Left kidney (tissue), 2 donors: Measurements from ENCODE around the gene EID2. TPM values are rescaled to one million over a fixed set of nuclear protein-coding genes. Genes with fewer than 3 reads are reported as not detected.

Source experiments
- DNase-seq: peaks from one replicate; pipeline ENCODE4 v3.0.0-alpha.2; 2013
- polyA plus RNA-seq: library from polyadenylated mRNA; unstranded; fragments of 120-200 nt; gene quantifications from one replicate; pipeline ENCODE4 v1.2.1, GENCODE V29; 2013; ENCODE audit not compliant: insufficient read length

Gene EID2
- polyA plus RNA-seq, 1 donor, result 21.3 TPM

GRCh38 chr19:39542206-39542605 lies 2.2 kb upstream of the EID2 start:
- DNase-seq, result no peak

- DNase-seq, result no peak
Observed at GRCh38 chr19:39540333-39540673, 342 bp upstream of the EID2 start.

GRCh38 chr19:39539165-39539517 lies 820 bp downstream of the EID2 start:
- DNase-seq, result no peak

DNA sequence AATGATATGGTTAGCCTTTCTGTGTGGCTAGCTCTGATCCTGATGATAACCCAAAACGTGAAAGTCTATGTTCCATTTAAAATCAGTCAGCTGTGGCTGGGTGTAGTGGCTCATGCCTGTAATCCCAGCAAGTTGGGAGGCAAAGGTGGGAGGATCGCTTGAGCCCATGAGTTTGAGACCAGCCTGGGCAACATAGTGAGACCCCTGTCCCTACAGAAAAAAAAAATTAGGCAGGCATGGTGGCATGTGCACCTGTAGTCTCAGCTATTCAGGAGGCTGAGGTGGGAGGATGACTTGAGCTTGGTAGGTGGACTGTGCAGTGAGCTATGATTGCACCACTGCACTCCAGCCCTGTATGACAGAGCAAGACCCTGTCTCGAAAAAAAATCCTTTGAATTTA lies 6.2 kb downstream of the EID2 start:
- no peak for DNase-seq

DNA sequence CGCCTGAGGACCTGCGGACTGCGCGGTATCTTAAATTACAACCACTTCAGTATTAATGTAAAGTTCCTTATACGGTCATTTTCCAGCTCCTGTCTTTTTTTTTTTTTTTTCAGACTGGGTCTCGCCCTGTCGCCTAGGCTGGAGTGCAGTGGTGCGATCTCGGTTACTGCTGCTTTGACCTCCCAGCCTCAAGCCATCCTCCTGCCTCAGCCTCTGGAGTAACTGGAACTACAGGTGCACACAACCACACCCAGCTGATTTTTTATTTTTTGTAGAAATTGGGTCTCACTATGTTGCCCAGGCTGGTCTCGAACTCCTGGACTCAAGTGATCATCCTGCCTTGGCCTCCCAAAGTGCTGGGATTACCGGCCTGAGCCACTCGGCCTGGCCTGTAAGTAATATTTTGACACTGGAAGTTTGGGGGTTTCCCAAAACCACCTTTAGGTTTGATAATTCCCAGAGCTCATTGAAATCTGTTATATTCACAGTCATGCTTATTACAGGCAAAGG lies 6.9 kb downstream of the EID2 start:
- no peak for DNase-seq

DNA sequence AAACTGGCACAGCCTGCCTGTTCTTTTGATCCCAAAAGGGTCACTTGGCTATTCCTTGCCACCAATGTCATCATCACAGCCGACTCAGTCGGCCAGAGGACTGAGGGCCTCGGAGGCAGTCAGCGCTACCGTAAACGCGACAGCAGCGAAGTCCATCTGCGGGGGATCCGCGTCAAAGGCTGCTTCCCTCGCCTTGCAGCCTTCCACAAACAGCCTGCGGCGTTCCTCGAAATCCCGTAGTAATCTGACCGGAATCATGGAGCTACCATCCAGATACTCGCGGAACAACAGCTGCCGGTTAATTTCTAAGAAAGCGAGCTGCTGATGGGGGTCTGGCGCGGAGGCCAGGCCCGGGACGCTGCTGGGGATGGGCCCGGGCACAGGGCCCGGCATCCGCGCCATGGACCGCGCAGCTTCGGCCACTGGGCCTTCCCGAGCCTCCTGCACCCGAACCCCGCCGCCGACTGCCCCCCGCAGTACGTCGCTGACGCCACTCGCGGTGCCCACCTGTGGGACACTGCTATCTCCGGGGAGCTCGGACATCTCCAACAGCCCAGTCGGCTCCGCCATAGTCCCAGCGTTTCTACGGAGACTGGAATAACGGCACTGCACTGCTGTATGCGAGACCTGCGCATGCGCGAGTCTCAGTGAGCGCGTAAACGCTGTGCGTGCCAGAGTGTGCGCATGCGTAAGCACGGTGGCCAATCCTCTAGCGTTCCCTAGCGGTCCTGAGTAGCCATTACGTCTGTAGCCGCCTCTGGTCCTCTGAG lies 7.5 kb downstream of the EID2 start, which contains the start of gene EID2B:
Gene EID2B (minus strand): TSS at position 620 of the 770 bp plus-strand sequence. CDS start 50 bp downstream, at position 570.
- DNase-seq, result peak; percentile 96

- no peak for DNase-seq
Observed at GRCh38 chr19:39531834-39532232, 8.1 kb downstream of the EID2 start.

DNA sequence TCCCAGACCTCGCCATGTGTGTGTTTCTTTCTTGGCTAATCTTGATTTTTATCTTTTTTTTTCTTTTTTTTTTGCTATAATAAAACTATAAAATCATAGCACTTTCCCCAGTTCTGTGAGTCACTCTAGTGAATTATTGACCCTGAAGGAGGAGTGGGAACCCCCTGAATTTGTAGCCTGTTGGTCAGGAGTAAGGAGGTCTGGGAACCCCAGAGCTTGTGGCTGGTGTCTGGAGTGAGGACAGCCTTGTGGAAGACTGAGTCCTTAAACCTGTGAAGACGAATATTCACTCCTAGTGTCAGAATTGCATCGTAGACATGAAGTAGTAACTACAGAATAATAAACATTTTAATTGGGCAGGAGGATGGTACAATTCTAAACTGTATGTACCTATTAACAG lies 14.8 kb downstream of the EID2 start:
- DNase-seq, result no peak

- DNase-seq, result no peak
Observed at GRCh38 chr19:39524495-39524894, 15.5 kb downstream of the EID2 start.

DNA sequence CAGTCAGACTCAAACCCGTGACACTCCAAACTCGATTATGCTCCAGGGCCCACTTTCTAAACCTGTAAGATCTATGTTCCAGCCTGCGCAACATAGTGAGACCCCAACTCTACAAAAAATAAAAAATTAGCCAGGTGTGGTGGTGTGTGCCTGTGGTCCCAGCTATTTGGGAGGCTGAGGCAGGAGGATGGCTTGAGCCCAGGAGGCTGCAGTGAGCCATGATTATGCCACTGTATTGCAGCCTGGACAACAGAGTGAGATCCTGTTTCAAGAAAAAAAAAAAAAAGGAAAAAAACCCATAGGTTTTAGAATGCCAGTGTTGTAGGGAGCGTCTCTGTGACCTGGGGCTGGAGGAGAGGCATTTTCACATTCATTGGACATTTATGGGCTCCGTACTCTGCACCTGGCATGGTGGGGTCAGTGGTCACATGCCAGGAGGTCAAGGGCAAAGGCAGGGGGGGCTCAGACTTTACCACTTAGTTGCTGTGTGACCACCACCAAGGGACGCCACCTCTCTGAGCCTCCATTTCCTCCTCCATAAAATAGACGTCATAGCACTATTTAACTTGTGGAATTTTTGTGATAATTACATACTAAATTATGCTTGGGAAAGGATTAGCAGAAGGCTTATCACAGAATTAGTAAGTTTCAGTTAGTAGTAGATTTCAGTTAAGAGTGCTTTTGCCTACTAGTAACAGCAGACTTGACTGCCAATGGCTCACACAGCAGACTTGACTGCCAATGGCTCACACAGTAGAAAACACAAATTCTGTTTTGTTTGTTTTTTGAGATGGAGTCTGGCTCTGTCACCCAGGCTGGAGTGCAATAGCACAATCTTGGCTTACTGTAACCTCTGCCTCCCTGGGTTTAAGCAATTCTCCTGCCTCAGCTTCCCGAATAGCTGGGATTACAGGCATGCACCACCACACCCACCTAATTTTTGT lies 19.1 kb downstream of the EID2 start:
- DNase-seq, result no peak

GRCh38 chr19:39518975-39519374 lies 21.0 kb downstream of the EID2 start:
- no peak for DNase-seq

- no peak for DNase-seq
Observed at GRCh38 chr19:39518458-39518857, 21.5 kb downstream of the EID2 start.

DNA sequence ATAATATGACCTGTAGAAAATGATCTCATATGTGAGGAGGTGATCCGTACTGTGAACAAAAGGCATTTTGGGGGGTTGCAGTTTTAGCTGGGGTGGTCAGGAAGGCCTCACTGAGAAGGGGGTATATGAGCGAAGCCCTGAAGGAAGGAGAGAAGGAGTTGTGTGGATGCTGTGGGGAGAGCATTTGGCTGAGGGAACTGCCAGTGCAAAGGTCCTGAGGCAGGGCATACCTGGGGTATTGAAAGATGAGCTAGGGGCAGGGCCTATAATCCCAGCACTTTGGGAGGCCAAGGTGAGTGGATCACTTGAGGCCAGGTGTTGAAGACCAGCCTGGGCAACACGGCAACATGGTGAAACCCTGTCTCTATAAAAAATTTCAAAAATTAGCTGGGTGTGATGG lies 22.5 kb downstream of the EID2 start:
- no peak for DNase-seq

GRCh38 chr19:39516270-39516669 lies 23.7 kb downstream of the EID2 start:
- no peak for DNase-seq

GRCh38 chr19:39515551-39516191 lies 24.3 kb downstream of the EID2 start:
- no peak for DNase-seq

GRCh38 chr19:39514840-39515550 lies 25.0 kb downstream of the EID2 start, which contains the start of gene SELENOV:
SELENOV (plus strand) TSS chr19:39515139; CDS start chr19:39515213, 74 bp downstream.
- DNase-seq, result no peak

DNA sequence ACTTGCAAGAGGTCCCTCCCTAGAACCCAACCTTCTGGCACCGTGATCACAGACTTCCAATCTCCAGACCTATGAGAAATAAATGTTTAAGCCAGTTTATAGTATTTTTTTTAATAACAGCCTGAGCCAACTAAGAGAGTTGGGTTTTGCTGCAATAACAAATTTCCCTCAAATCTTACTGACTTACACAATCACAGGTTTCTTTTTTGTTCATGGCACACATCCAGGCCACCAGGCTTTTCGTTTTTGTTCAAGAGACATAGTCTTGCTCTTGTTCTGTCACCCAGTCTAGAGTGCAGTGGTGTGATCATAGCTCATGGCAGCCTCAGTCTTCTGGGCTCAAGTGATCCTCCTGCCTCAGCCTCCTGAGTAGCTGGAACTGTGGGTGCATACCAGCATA lies 27.0 kb downstream of the EID2 start:
- DNase-seq, result no peak

DNA sequence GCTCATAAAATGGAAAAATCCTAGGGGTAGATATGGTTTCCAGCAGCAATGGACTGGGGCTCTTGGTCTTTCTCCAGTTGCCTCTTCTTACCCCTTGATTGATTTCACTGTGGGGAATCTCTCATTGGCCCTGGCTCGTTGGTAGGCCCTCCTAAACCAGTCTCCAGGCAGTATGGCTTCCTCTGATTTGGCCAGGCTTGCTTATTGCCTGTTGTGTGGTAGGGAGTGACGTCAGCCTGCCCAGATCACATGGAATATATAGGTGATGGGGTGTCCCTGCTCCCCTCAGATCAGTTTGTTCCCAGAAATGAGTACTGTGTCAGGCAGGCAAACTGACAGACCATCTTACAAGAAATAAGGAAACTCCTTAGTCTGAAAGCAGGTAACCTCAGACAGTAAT lies 30.7 kb downstream of the EID2 start:
- DNase-seq, result no peak

- DNase-seq, result no peak
Observed at GRCh38 chr19:39508629-39509028, 31.3 kb downstream of the EID2 start.

DNA sequence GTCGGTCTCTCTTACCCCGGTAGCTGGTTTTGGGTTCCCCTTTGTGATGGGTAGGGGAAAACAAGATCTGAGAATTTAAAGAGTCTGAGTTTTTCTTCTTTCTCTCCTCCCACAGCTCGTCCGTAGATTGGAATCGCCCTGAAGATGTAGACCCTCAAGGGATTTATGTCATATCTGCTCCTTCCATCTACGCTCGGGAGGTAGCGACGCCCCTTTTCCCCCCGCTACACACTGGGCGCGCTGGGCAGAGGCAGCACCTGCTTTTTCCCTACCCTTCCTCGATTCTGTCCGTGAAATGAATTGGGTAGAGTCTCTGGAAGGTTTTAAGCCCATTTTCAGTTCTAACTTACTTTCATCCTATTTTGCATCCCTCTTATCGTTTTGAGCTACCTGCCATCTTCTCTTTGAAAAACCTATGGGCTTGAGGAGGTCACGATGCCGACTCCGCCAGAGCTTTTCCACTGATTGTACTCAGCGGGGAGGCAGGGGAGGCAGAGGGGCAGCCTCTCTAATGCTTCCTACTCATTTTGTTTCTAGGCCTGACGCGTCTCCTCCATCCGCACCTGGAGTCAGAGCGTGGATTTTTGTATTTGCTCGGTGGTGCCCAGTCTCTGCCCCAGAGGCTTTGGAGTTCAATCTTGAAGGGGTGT lies 32.1 kb downstream of the EID2 start:
- no peak for DNase-seq
